GM12891 (cell line): Measurements from ENCODE around the gene DNAI1.
"Not testable (repeated sequence)": the region's sequence is repeated elsewhere in the genome, so short reads cannot be mapped to it uniquely, and the experiment has no call there.

Experiments used
- DNase-seq: peaks from one replicate; pipeline ENCODE4 v3.0.0; 2011; ENCODE audit warnings: low spot score; ENCODE audit not compliant: insufficient read length
- FAIRE-seq: peaks from 2 replicates; lab custom pipeline; 2011; peaks lifted over from hg19 to GRCh38; lab: Jason Lieb, UNC
- PAX5 ChIP-seq: IDR thresholded peaks from 2 replicates; pipeline ENCODE4 v1.6.1; 2011; ENCODE audit warnings: low read length, moderate library complexity, mild to moderate bottlenecking; ENCODE audit not compliant: insufficient read depth, severe bottlenecking
- POLR2A ChIP-seq: IDR thresholded peaks from 2 replicates; pipeline ENCODE4 v1.6.1; 2011; ENCODE audit warnings: low read depth, low read length, control low read depth
- POLR2AphosphoS5 ChIP-seq: IDR thresholded peaks from 2 replicates; pipeline ENCODE4 v1.6.1; 2011; ENCODE audit warnings: low read depth, low read length, control low read depth
- POU2F2 ChIP-seq: IDR thresholded peaks from 2 replicates; pipeline ENCODE4 v1.6.1; 2011; ENCODE audit warnings: low read depth, mild to moderate bottlenecking, control low read depth, low read length, moderate library complexity
- SPI1 ChIP-seq: IDR thresholded peaks from 2 replicates; pipeline ENCODE4 v1.6.1; 2011; ENCODE audit warnings: low read depth, low read length, control low read depth
- TAF1 ChIP-seq: IDR thresholded peaks from 2 replicates; pipeline ENCODE4 v1.6.1; 2011; ENCODE audit warnings: low read depth, low read length, control low read depth

DNAI1 gene

DNA sequence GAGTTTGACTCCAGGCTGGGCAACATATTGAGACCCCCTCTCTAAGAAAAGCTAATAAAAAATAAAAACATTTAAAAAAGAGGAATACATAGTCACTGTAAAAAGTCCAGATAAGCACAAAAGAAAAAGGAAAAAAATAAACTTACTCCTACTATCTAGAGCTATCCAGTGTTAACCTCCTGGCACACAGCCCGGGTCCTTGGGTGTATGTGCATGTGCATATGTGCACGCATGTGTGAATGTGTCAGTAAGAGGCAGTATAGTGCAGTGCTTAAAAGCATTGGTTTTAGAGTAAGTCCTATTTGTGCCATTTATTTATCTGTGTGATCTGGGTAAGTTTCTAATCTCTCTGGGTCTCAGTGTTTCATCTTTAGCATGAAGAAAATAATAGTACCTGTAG, 26.9 kb upstream of the DNAI1 start:
- FAIRE-seq, result no peak
- DNase-seq, result no peak
- TF ChIP-seq POLR2A (no peak), PAX5 (no peak), POLR2AphosphoS5 (no peak), POU2F2 (no peak), TAF1 (no peak), SPI1 (no peak)

DNA sequence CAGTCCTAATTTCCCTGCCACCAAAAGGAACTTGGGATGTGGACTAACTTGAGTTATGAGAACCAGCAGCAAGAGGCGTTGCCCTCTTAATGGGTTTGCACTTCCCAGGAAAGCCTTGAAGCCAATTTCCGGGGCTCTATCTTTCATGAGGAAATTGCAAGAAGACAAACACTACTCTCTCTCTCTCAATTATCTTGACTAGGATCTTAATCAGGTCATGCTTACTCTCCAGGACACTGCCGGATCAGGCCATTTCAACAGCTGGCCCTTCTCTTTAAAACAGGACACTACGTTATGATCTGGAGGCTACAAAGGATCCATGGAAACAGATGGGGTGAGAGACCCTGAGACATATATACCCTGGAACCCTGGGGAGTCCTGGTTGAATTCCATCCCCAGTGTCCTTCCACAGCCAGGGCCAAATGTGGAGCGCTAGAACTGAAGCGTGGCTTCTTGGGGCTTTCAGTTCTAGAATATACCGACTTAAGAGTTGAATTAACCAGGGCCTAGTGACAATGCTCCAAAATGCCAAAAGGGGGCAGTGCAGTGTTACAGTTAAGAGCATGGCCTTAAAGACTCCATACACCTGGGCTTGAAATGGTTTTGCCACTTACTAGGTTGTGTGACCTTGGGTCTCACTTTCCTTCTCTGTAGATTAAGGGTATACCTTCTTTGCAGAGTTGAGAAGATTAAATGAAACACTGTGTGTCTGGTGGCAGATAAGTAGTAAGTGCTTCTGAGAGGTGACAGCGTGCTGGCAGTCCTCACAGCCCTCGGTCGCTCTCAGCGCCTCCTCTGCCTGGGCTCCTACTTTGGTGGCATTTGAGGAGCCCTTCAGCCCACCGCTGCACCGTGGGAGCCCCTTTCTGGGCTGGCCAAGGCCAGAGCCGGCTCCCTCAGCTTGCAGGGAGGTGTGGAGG, 21.3 kb upstream of the DNAI1 start:
- peak; percentile 86 for FAIRE-seq
- peak; percentile 59 for DNase-seq
- TF ChIP-seq TAF1 (no peak), POU2F2 (no peak), PAX5 (no peak), POLR2AphosphoS5 (no peak), SPI1 (no peak), POLR2A (no peak)

DNA sequence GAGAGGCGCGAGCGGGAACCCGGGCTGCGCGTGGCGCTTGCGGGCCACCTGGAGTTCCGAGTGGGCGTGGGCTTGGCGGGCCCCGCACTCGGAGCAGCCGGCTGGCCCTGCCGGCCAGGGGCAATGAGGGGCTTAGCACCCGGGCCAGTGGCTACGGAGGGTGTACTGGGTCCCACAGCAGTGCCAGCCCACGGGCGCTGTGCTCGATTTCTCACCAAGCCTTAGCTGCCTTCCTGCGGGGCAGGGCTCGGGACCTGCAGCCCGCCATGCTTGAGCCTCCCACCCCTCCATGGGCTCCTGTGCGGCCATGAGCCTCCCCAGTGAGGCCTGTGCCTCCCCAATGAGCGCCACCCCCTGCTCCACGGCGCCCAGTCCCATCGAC, 20.7 kb upstream of the DNAI1 start:
- not testable (repeated sequence) for DNase-seq, FAIRE-seq

DNA sequence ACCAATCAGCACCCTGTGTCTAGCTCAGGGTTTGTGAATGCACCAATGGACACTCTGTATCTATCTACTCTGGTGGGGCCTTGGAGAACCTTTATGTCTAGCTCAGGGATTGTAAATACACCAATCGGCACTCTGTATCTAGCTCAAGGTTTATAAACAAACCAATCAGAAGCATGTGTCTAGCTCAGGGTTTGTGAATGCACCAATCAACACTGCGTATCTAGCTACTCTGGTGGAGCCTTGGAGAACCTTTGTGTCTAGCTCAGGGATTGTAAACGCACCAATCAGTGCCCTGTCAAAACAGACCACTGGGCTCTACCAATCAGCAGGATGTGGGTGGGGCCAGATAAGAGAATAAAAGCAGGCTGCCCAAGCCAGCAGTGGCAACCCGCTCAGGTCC, 20.1 kb upstream of the DNAI1 start:
- not testable (repeated sequence) for DNase-seq, FAIRE-seq

DNA sequence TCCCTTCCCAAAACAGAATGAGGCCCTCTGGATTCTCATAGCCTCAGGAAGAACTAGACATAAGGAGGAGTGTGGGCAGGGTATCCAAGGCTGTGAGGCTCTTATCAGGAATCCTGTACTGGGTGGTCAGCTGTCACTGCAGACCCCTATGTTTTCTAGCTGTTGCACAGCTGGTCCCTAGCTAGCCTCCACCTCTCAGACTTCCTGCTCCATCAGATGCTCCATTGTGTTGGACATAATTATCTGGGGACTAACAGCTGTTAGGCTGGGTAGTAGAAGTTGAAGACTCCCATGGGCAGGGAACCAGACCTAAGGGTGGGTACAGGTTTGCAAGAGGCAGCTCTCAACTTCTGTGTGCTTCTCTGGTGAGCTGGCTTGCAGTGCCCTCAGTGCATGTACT, 18.6 kb upstream of the DNAI1 start:
- no peak for FAIRE-seq
- no peak for TF ChIP-seq TAF1
- no peak for TF ChIP-seq POLR2AphosphoS5
- TF ChIP-seq POU2F2, result no peak
- no peak for TF ChIP-seq PAX5
- no peak for TF ChIP-seq POLR2A
- no peak for TF ChIP-seq SPI1
- no peak for DNase-seq

DNA sequence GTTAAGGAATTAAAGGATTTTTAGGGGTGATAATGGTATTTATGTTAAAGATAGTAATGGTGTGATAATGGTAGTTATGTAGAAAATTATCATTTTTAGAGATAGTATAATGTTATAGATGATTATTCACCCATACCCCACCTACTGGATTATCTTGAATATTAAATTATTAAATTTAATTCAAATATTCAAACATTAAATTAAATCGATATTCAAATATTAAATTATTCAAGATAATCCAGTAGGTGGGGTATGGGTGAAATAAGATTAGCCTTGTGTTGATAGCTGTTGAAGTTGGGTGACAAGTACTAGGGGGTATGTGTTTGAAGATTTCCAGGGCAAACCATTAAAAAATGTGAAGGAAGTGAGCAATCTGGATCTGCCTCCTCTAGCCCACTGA, 15.8 kb upstream of the DNAI1 start:
- no peak for TF ChIP-seq TAF1
- no peak for TF ChIP-seq SPI1
- TF ChIP-seq POU2F2, result no peak
- TF ChIP-seq POLR2AphosphoS5, result no peak
- TF ChIP-seq PAX5, result no peak
- TF ChIP-seq POLR2A, result no peak
- DNase-seq (no peak), FAIRE-seq (no peak)

DNA sequence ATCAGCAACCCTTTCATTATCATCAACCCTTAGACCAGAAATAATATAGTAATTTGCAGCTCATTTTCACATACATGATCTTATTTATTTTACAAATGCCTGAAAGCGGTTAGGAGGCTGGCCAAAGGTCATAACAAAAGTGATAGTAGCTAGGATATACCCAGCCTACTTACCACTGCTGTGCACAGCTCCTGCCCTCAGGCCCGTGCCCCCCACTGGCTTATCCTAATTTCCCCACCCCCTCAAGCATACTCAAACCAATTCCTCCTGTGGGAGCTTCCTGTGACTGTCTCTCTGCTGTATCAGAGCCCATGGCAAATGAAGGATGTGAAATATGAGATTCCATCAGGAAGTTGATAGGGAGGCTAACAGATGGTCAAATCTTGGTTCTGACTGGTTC, 15.1 kb upstream of the DNAI1 start:
- TF ChIP-seq SPI1, result no peak
- no peak for TF ChIP-seq PAX5
- TF ChIP-seq POLR2A, result no peak
- TF ChIP-seq POLR2AphosphoS5, result no peak
- no peak for TF ChIP-seq POU2F2
- no peak for TF ChIP-seq TAF1
- no peak for FAIRE-seq
- DNase-seq, result no peak

DNA sequence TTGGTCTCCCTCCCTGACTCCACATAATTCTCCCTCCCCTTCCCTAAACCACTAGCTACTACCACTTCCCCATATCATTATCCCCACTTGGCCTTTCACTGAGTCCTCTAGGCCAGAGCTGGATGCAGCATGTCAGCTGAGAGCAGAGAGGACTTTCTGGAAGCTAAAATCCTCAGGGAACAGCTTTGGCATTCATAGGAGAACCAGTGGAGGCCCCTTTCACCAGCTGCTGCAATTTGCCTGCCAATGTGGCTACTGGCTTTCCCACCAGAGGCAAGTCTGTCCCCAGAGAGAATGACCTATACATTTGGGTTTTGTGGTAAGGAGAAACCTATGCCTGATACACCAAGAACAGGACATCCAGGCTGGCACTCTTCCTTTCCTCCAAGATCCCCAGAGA, 14.6 kb upstream of the DNAI1 start:
- TF ChIP-seq SPI1, result no peak
- no peak for TF ChIP-seq TAF1
- no peak for TF ChIP-seq POLR2AphosphoS5
- no peak for TF ChIP-seq PAX5
- no peak for TF ChIP-seq POLR2A
- no peak for TF ChIP-seq POU2F2
- no peak for FAIRE-seq
- DNase-seq, result no peak

DNA sequence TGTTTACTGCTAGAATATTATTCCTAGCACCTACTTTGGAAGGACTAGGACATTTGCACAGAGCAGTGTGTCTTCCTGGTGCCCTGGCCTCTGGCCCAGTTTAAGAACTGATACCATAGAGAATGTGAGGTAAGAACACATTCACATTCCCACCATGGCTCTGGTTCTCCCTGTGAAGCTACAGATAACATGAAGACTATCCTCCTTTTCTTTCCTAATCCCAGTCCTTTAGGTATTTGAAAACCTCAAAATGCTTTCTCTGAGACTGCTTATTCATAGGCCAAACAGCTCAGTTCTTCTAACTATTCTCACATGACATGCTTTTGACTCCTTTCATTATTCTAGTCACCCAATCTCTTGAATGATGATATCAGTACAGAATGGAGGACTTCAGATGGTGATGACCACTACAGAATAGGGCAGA, 12.1 kb upstream of the DNAI1 start:
- TF ChIP-seq POU2F2 (no peak), PAX5 (no peak), TAF1 (no peak), POLR2AphosphoS5 (no peak), SPI1 (no peak), POLR2A (no peak)
- FAIRE-seq, result no peak
- DNase-seq, result no peak

DNA sequence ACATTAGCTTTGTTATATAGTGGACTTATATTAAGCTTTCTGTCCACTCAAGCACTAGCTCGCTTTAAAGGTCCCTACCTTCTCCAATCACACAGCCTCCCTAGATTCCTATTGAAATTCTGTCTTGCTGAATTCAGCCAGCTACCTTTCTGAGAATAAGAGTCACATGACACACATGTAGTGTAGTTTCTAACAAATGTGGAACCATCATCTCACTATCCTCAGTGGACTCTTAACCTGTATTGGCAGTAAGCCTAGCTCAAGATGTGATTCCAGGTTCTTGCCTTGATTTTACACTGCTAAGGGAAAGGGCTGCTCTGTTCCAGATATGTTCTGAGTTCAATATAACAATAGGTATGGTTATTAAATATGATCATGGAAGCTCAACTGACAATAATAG, 11.7 kb upstream of the DNAI1 start:
- no peak for DNase-seq
- FAIRE-seq, result no peak
- no peak for TF ChIP-seq POLR2AphosphoS5
- no peak for TF ChIP-seq TAF1
- no peak for TF ChIP-seq POU2F2
- TF ChIP-seq POLR2A, result no peak
- TF ChIP-seq SPI1, result no peak
- no peak for TF ChIP-seq PAX5

DNA sequence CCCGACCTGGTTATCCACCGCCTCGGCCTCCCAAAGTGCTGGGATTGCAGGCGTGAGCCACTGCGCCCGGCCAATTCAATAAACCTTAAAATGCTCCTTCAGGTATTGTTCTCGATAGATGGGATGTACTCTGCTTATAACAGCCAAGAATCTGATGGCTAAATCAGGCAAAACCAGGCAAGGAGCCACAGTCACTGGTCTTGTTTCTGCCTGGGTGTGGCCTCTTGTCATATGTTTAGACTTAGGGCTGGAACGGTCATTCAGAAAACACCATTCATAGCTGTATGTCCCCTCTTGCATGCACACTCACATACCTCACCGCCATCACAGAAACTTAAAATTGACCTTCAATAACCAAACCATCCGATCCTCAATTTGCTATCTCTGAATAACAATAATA, 8.0 kb upstream of the DNAI1 start:
- no peak for TF ChIP-seq POLR2AphosphoS5
- TF ChIP-seq SPI1, result no peak
- TF ChIP-seq PAX5, result no peak
- TF ChIP-seq TAF1, result no peak
- TF ChIP-seq POLR2A, result no peak
- TF ChIP-seq POU2F2, result no peak
- DNase-seq (no peak), FAIRE-seq (no peak)
